HG03565 (cell line): ENCODE results near the gene CHRDL1.

Experiments used
- ATAC-seq: cut with Tn5 transposase; IDR thresholded peaks from one replicate; pipeline ENCODE4 v1.9.1; 2021; ENCODE audit warnings: mild to moderate bottlenecking, moderate library complexity; ENCODE audit not compliant: unreplicated experiment

CHRDL1 gene

DNA sequence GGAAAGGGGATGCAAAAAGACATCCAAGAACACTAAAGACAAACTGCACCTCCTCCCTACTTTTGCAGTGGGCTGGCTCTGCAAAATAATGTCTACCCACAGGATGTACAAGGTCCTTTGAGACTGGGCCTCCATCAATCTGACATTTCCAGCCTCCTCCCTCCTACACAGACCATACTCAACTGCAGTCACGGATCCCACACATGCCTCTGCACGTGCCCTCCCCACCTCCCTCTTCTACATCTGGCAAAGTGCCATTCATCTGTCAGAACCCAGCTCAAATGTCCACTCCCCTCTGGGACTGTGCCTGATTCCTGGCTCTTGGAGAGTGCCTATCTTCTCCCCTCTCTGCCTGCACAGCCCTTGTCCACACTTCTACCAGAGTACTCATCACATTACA lies 50.3 kb downstream of the CHRDL1 start:
- no peak for ATAC-seq

DNA sequence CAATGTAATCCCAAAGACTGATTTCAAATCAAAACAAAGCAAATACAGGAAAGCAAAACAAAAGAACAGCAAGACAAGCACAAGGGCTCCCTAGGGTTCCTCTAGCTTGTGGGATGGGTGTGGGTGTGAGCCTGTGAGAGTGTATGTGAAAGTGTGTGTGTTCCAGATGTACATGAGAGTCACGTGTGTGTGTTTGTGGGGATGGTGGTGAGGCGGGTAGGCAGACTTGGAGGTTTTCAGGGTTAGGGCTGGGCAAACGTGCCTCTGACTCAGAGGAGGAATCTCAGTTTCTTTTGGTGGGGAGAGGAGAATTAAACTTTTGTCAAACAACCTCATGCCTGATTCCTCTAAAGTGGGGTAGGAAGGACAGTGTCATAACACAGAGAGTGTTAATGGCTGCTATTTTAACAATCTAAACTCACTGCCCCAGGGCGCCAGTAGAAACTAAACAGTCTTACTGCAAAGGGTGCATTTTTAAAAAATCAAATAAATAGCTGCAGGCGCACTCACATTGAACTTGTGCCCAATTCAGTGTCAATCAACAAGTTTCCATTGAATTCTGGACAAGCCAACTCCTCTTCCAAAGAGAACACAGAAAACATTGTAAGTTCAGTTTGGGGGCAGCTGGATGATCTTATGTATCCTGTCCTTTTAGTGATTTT lies 51.8 kb downstream of the CHRDL1 start:
- ATAC-seq: peak; percentile 56

DNA sequence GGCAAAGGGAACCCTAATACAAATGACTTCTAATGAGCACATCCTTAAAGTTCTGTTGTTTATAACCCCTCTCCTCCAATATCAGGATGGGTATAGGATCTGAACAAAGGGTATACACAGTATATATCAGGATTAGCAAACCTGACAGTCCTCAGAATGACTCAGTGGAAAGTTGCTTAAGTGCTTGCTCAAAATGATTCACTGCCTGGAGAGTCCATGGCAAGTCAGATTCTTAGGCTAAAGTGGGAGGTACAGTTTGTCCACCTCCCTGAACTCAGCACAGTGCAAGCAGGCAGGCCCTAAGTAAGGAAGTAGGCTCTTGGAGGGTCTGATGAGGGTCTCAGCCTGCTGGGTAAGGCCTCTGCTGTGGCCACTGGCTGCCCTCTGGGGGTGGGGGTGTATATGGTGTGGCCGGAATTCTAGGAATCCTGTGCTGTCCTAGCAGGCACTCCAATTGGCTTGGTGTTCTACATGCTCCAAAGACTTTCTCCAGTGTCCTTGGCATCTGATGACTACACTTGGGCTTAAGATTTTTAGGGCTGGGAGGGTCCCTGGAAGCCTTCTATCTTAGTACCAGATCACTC lies 54.3 kb downstream of the CHRDL1 start:
- ATAC-seq: no peak

DNA sequence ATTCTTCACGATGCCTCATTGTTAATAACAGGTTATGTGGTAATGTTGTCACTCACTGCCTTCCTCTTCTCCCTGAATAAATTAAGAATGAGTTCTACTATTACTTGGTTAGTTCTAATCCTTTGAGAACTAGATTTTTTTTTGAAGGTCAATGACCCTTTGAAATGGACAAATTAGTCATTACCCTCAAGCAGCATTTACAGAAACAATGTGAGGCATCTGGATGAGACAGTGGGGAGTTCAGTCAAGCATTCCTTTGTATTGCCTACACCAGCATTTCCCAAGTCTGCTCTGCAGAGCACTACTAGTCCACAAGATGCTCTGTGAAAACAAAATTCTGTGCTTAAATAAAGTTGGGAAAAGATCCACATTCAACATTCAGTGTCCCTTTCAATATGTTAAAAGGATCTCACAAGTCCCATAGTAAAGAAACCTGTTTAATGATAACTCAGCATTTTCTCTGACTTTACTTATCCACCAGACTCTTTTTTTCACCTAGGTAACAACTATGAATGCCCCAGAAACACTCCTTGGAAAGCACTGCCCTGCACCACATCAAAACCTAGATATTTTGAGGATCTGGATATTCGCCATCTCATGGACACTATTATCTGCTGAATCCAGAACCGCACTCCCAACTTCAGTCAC lies 60.6 kb downstream of the CHRDL1 start:
- ATAC-seq: no peak

DNA sequence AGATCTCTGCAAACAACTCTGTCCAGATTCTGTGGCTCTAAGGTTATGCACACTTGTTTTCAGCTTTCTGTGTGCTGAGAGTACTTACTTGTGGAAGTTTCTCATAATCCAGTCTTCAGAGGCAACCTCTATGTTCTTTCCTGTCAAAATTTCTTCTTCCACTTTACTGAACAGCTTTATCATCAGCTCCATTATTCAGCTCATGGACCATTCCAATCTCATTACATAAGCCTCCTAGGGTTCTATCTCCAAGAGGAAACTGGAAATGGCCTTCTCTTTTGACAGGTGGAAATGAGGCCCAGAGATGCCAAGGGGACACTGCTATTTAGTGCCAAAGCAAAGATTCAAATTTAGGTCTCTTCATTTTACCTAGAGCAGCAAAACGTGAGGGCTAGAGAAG lies 61.3 kb downstream of the CHRDL1 start:
- ATAC-seq: no peak

DNA sequence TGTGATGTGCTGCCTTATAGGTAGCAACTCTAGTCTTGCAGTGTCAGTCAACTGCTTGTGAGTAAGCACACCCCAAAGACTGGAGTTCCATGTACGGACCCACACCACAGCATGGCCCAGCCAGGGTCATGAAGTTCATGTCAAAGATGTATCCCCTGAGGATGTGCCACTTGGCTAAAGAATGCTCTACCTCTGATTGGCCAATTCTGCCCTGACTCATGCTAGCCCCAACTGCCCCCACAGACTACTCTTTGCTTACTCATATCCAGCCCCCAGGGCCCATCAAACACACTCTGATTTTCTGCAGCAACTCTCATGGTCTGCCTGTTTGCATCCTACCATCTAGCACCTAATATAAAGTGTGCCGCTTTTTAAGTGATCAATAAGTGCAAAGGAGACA lies 62.5 kb downstream of the CHRDL1 start:
- no peak for ATAC-seq

DNA sequence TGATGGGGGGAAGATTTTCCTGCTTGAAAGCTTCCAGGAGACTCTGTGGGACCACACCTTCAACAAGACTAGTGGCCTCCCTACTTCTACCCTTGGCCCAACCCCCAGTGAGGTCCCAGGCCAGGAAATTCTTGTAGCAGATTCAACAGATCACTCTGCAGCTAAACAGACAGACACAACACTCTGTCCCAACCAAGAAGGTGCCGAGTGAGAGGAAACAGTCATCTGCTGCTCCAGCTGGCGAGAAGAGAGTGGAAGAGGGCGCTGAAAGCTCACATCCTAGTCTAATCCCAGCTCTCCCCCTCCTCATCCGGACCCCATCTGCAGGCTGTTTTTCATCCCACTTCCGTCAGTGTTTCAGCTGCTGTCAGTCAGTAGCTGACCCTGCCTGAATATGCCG lies 63.4 kb downstream of the CHRDL1 start:
- no peak for ATAC-seq

DNA sequence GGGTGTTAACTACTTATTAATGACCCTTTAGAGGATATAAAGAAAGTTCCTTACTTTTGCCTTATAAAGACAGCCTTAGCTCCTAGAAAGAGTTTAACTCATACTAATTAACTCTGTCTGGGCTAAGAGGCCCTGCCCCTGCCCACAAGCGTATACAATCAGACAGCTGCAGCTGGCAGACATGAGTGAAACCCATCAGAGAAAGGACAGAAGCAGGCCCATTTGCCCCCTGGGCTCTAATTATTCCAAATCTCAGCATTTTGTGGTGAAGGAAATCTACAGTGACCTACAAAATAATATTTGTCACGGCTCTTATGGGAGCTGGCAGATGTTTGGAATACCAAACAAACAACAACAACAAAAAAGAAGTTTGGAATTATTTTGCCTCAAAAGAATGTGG lies 71.8 kb downstream of the CHRDL1 start:
- no peak for ATAC-seq

DNA sequence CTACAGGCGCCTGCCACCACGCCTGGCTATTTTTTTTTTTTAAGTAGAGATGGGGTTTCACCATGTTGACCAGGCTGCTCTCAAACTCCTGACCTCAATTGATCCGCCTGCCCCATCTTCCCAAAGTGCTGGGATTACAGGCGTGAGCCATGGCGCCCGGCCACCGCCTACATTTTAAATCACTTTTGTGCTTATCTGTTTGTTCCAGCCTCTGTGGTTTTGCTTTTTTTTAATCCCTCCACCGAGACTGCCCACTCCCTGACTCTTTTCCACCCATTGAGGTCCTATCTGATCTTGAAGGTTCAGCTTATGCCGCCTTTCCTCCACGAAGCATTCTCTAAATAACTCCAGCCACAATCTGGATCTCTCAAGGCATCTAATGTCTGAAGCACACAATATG lies 73.5 kb downstream of the CHRDL1 start:
- ATAC-seq: no peak

DNA sequence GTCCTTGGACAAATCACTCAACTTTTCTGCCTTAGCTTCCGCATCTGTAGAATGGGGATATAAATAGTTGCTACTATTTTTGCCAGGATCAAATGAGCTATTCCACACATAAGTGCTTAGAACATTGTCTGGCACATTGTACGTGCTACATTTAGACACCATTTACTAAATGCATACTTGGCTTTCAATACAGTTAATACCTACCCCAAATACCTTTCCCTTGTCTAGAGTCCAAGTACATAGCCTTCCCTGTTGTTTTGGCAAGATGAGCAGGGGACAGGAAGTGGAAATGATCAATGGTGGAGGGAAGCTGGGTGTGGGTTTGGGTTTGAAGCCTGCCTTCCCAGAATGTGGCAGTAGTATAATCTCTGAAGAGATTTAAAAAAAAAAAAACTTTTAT lies 82.0 kb downstream of the CHRDL1 start:
- no peak for ATAC-seq

DNA sequence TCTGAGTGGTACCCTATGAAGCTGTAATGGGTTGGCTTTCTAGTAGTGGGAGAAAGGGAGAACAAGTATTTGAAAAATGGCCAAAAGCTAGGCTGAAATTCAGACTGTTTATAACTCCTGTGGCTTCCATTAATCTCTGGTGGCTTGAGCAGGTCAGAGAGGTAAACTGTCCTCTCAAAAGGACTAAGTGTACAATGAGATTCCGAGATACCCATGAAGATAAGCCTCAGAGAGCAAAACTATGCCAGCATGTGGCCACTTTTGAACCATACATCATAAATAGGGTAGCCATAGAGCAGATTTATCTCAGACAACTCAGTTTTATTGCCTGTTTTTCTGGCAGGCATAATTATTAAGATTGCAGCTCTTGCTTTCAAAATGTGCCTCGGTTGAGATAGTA lies 89.2 kb downstream of the CHRDL1 start:
- ATAC-seq: no peak

DNA sequence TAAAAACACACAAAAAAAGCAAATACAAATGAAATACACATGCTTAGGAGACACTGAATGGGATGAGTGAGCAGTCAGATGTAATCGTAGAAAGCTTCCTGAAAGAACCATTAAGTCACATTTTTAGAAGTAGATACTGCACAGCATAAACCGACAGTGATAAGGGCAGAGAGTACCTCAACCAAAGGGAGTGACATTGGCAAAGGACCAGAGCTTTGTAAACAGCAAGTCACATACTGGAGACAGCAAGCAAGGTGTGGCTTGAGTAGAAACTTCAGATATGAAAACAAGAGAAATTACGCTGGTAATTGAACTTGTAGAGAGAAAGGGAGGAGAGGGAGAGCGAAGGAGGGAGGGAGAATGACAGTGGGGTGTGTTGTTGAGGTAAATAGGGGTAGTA lies 92.0 kb downstream of the CHRDL1 start:
- no peak for ATAC-seq

DNA sequence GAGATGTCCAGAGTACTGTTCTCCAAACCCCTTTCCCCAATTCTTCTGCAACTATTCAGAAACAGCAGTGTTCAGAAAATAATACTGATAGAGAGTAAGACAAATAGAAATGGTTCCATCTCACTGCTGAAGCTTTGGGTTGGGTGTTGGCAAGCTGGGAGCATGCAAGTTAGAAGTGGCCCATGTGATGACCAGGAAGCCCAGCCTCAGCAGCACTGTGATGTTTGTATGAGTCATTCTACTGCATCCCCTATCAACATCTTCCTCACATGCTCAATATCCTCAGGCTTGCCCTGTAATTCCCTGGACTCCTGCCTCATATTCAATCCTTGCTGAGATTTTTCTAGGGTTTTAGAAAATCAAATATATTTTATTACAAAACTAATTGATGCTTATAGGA lies 96.5 kb downstream of the CHRDL1 start:
- ATAC-seq: peak; percentile 23

DNA sequence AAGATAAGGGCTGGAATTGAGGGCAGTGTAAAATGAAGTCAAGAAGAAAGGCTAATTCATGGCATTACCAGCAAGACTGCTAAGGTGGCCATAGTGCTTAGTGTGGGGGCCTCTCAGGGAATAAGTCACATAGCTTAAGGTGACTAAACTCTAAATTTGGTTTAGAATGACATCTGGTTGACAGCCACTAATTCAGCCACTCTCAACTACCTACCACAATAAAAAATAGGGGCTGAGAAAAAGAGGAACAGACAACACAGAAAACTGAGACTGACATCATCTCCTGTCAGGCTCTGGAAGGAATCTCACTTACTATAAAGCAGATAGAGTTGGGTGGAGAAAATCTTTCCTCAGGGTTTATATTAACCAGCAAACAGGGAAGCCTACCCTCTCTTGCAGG lies 96.9 kb downstream of the CHRDL1 start:
- ATAC-seq: peak; percentile 75

DNA sequence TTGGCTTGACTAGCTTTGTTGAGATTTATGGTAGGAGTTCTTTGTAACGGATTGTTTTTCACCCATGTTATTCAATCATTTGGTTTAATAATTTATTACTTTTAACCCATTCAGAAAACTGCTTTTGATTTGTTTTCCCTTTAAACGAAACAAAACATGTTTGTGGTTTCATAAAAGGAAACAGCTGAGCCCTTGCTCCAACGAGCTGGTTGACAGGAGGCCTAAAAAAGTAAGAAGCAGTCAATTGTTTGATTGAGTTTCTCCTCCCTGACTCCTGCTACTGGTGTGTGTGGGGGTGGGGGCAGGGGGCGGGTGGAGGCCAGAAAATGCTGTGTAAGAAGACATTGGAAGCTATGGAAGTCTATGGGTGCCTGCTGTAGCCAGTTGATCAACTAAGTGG lies 102.8 kb downstream of the CHRDL1 start:
- ATAC-seq: no peak

DNA sequence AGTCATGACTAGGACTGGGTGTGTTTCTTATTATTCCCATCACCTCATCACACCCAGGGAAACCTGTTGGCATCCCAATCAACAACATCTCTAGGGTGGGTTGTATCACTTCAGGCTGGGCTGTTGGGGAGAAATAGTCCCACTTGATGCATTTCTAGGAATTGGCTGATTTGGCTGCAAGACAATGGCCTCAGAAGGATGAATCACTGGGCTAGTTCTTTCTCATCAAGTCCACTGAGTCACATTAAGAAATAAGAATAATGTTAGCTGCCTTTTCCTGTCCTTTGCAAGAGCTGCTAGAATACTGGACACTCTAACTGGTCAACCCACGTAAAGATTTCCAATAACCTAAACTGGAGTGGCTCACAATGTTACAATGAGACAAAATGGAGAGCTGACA lies 104.2 kb downstream of the CHRDL1 start:
- ATAC-seq: no peak

DNA sequence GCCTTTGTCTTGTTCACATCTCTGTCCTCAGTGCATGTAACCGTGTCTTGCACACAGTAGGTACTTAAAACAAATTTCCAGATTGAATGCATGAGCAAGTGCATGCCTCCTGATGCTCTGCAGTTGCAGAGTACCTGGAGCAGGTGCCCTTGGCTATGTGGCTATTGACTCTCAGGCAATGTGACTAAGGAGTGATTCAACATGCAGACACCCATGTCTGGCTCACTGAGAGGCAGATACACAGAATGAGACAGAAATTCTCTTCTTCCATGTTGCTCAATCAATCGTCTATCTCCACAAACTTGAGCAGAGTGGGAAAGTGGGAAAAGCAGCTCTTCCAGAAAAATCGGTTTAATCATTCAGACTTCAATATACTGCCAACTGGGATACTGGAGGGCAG lies 111.0 kb downstream of the CHRDL1 start:
- no peak for ATAC-seq

DNA sequence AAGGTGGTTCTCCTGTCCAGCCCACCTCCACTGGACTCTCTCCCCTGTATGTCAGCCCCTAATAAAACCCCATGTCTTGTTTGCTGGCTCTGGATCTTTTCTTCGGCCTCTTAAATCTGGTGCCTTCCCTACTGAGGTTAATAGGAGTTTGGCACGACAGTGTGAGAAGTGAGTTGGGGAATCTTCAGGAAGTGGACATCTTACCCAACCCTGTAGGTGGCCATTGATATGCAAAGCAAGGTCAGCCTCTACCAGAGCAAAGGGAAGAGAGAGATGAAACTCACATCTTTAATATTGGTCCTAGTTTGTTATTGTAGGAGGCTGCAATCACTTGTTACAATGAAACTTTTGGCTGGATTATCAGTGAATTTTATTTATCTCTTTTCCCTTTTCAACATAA lies 111.7 kb downstream of the CHRDL1 start:
- no peak for ATAC-seq

DNA sequence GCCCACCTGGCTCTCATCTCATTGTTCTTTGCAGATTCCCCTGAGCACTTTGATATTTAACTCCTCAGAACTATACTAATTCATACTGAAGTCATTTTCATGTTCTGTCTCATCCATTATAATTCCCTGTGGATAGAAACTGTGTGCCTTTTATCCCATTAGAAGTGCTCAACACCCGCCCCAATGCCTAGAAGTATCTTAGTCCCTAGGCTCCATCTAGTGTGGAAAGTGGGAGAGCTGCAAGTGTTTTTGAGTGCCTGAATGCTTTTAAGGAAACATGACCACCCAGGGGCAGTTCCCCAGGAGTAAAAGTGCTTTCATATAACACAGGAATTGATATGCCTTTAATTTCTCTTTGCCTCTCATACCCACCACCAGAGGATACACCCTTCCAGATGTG lies 117.0 kb downstream of the CHRDL1 start:
- no peak for ATAC-seq

DNA sequence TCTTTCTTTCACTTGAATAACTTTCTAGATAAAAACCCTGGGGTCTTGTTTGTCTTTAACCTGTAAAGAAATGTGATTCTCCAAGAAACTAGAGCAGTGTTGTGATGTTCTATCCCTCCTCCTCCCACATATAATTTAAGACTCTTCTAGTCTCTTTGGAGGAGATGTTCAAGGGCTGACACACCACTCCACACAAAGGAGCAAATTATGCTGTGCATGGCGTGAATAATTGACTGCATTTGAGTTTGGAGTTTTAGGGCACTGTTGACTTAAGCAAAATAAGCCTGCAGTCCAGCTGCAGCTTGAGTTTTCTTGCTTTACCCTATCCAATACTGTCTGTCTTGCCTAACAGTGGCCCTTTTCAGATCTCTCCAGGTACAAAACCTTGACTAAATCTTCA lies 119.7 kb downstream of the CHRDL1 start:
- ATAC-seq: no peak

DNA sequence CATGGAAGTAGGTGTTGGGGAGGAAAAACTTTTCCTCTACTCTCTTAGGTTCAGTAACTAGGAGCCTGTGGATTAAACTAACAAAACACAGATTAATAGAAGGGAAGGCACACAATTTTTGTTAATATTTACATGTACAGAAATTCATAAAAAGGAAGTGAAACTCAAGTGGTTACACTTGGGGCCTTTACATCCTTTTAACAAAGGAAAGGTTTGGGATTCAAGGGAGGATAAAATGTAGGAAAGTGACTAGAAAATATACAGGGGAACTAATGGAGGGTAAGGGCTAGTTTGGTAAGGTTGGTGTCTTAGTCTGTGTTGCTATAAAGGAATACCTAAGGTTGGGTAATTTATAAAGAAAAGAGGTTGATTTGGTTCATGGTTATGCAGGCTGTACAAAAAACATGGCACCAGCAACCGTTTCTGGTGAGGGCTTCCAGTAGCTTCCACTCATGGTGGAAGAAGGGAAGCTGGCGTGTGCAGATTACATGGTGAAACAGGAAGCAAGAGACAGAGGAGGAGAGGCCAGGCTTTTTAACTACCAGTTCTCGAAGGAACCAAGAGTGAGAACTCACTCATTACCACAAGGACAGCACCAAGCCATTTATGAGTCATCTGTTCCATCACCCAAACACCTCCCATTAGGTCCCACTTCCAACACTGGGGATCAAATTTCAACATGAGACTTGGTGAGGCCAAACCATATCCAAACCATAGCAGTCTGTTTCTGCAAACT lies 124.4 kb downstream of the CHRDL1 start:
- ATAC-seq: peak; percentile 97

DNA sequence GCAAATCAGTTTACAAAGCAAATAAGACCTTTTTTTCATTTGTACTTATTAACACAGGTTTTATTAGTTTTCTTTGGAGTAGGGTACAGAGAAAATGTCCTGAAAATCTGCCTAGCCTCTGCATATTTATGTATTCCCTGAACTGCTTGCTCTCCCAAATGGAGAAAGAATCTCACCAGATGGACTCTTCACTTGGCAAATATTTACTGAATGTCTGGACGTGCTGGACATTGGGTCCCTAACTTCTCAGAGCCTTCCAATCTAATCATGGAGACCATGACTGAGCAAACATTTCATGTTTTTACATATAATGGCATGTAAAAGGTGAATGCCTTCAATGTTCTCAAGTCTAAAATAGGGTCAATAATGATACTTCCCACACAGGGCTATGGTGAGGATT lies 126.0 kb downstream of the CHRDL1 start:
- ATAC-seq: no peak
